IMR-90 (cell line): Measurements from ENCODE around the gene COG1. TPM values are rescaled to one million over a fixed set of nuclear protein-coding genes. Genes with fewer than 3 reads are reported as not detected.
A peak's percentile ranks its signal among the peaks of the same experiment; 100 is the strongest.

Experiments
- ATAC-seq: fragments of 200-7000 bp; cut with Tn5 transposase; 2 replicates; pipeline ENCODE4 v1.9.1; 2020; ENCODE audit warnings: low read depth, mild to moderate bottlenecking, moderate library complexity
- BruUV-seq: library from RNA; stranded (reverse); fragments of 400-500 nt; replicated peaks from 2 replicates; lab custom pipeline; 2021; lab: Mats Ljungman, UMichigan
- CTCF ChIA-PET: fragments of 300-600 bp; formaldehyde crosslinking; extraction: SDS; loops from one replicate; lab custom pipeline; 2021; ENCODE audit warnings: antibody characterized with exemption; lab: Yijun Ruan, JAX
- POLR2A ChIA-PET: fragments of 300-600 bp; sonication (Branson Sonifier 250); formaldehyde crosslinking; loops from one replicate; lab custom pipeline; 2022; ENCODE audit warnings: antibody characterized with exemption; ENCODE audit not compliant: unreplicated experiment; lab: Charles Lee
- DNase-seq: peaks from one replicate; pipeline ENCODE4 v3.0.0; 2013
- H2AFZ ChIP-seq: replicated peaks from 2 replicates; pipeline ENCODE3; 2013; ENCODE audit warnings: low read length, mild to moderate bottlenecking; ENCODE audit not compliant: poor library complexity
- H2AK5ac ChIP-seq: 2 replicates; pipeline ENCODE4 v1.6.1; 2013; ENCODE audit warnings: low read depth, low read length, inconsistent platforms
- H2AK9ac ChIP-seq: replicated peaks from 2 replicates; pipeline ENCODE3; 2013; ENCODE audit warnings: mild to moderate bottlenecking, low read depth, low read length, moderate library complexity; ENCODE audit not compliant: poor library complexity
- H2BK120ac ChIP-seq: 2 replicates; pipeline ENCODE4 v1.6.1; 2013; ENCODE audit warnings: low read depth, low read length, inconsistent platforms
- H2BK15ac ChIP-seq: 3 replicates; pipeline ENCODE4 v1.6.1; 2013; ENCODE audit warnings: low read depth, low read length, inconsistent platforms
- H2BK20ac ChIP-seq: 2 replicates; pipeline ENCODE4 v1.6.1; 2013; ENCODE audit warnings: low read depth, mild to moderate bottlenecking, inconsistent platforms, low read length, moderate library complexity
- H2BK5ac ChIP-seq: 2 replicates; pipeline ENCODE4 v1.6.1; 2013; ENCODE audit warnings: mild to moderate bottlenecking, low read depth, low read length, inconsistent platforms; ENCODE audit not compliant: poor library complexity, severe bottlenecking
- H3K14ac ChIP-seq: replicated peaks from 2 replicates; pipeline ENCODE4 v1.6.1; 2013; ENCODE audit warnings: low read depth, low read length, inconsistent platforms
- H3K18ac ChIP-seq: 2 replicates; pipeline ENCODE4 v1.6.1; 2013; ENCODE audit warnings: low read depth, low read length, control low read depth
- H3K23ac ChIP-seq: 2 replicates; pipeline ENCODE4 v1.6.1; 2013; ENCODE audit warnings: low read depth, low read length, inconsistent platforms
- H3K27ac ChIP-seq: 2 replicates; pipeline ENCODE4 v1.5.1; 2013; ENCODE audit warnings: mild to moderate bottlenecking, control low read depth, low read length; ENCODE audit not compliant: insufficient read depth
- H3K27me3 ChIP-seq: 2 replicates; pipeline ENCODE4 v1.6.1; 2013; ENCODE audit warnings: low read length; ENCODE audit not compliant: control insufficient read depth, insufficient read depth
- H3K36me3 ChIP-seq: 2 replicates; pipeline ENCODE4 v1.6.1; 2013; ENCODE audit warnings: low read length, mixed read lengths; ENCODE audit not compliant: control insufficient read depth, insufficient read depth
- H3K4ac ChIP-seq: 2 replicates; pipeline ENCODE4 v1.6.1; 2013; ENCODE audit warnings: low read depth, low read length, inconsistent platforms
- H3K4me1 ChIP-seq: 2 replicates; pipeline ENCODE4 v1.6.1; 2013; ENCODE audit warnings: low read length, mixed read lengths; ENCODE audit not compliant: control insufficient read depth, insufficient read depth
- H3K4me2 ChIP-seq: 2 replicates; pipeline ENCODE4 v1.6.1; 2013; ENCODE audit warnings: low read depth, mild to moderate bottlenecking, control low read depth, low read length, moderate library complexity
- H3K4me3 ChIP-seq: 2 replicates; pipeline ENCODE4 v1.5.1; 2013; ENCODE audit warnings: low read depth, mild to moderate bottlenecking, control low read depth, low read length, moderate library complexity; ENCODE audit not compliant: insufficient read depth
- H3K56ac ChIP-seq: 2 replicates; pipeline ENCODE4 v1.6.1; 2013; ENCODE audit warnings: low read length, inconsistent platforms; ENCODE audit not compliant: insufficient read depth; ENCODE audit errors: extremely low read depth
- H3K79me1 ChIP-seq, 2 experiments: 2 replicates each; pipeline ENCODE4 v1.6.1; 2013; ENCODE audit warnings: low read length in 2 of 2, inconsistent platforms in 1 of 2, low read depth in 1 of 2
- H3K9ac ChIP-seq: 2 replicates; pipeline ENCODE4 v1.6.1; 2013; ENCODE audit warnings: low read depth, low read length, control low read depth
- H3K9me1 ChIP-seq: 2 replicates; pipeline ENCODE4 v1.6.1; 2013; ENCODE audit warnings: low read length, inconsistent platforms; ENCODE audit not compliant: insufficient read depth
- H3K9me3 ChIP-seq: 2 replicates; pipeline ENCODE4 v1.6.1; 2013; ENCODE audit warnings: low read length; ENCODE audit not compliant: control insufficient read depth, insufficient read depth
- H4K20me1 ChIP-seq: 2 replicates; pipeline ENCODE4 v1.6.1; 2013; ENCODE audit warnings: low read length, inconsistent platforms; ENCODE audit not compliant: insufficient read depth
- H4K5ac ChIP-seq: 2 replicates; pipeline ENCODE4 v1.6.1; 2013; ENCODE audit warnings: mild to moderate bottlenecking, low read depth, low read length, control low read depth
- H4K8ac ChIP-seq, 2 experiments: 2 replicates each; pipeline ENCODE4 v1.6.1; 2013; ENCODE audit warnings: low read depth in 2 of 2, low read length in 2 of 2, control low read depth in 1 of 2, inconsistent platforms in 1 of 2
- H4K91ac ChIP-seq: 2 replicates; pipeline ENCODE4 v1.6.1; 2013; ENCODE audit warnings: low read depth, low read length, inconsistent platforms; ENCODE audit not compliant: insufficient read depth
- BHLHE40 ChIP-seq: fragments of 150-350 bp; IDR thresholded peaks from 2 replicates; pipeline ENCODE4 v1.6.1; 2016; ENCODE audit warnings: mild to moderate bottlenecking, low read depth, low read length
- CEBPB ChIP-seq: IDR thresholded peaks from 2 replicates; pipeline ENCODE4 v1.6.1; 2012; ENCODE audit warnings: low read depth, low read length, improper control_type of control experiment
- CHD1 ChIP-seq: IDR thresholded peaks from 2 replicates; pipeline ENCODE4 v1.6.1; 2012; ENCODE audit warnings: low read depth, low read length, improper control_type of control experiment
- FOS ChIP-seq: fragments of 150-350 bp; IDR thresholded peaks from 2 replicates; pipeline ENCODE4 v1.6.1; 2016; ENCODE audit warnings: low read depth, low read length
- MAZ ChIP-seq: IDR thresholded peaks from 2 replicates; pipeline ENCODE4 v1.6.1; 2012; ENCODE audit warnings: low read depth, mild to moderate bottlenecking, low read length, improper control_type of control experiment, moderate library complexity, borderline replicate concordance
- NFE2L2 ChIP-seq: fragments of 150-350 bp; IDR thresholded peaks from 2 replicates; pipeline ENCODE4 v1.6.1; 2016; ENCODE audit warnings: low read depth, mild to moderate bottlenecking, low read length
- POLR2A ChIP-seq: IDR thresholded peaks from 2 replicates; pipeline ENCODE4 v1.6.1; 2012; ENCODE audit warnings: mild to moderate bottlenecking, low read depth, low read length
- RCOR1 ChIP-seq: IDR thresholded peaks from 2 replicates; pipeline ENCODE4 v1.6.1; 2012; ENCODE audit warnings: mild to moderate bottlenecking, low read length, improper control_type of control experiment; ENCODE audit not compliant: insufficient replicate concordance
- SMC3 ChIP-seq: fragments of 150-350 bp; IDR thresholded peaks from 2 replicates; pipeline ENCODE4 v1.6.1; 2016; ENCODE audit warnings: low read depth, mild to moderate bottlenecking, antibody characterized with exemption, low read length, moderate library complexity
- WGBS, 2 experiments: methylation state at CpG; one replicate each; pipeline versions ENCODE4 v1.1.5 to v1.1.7; 2013; ENCODE audit warnings: missing lambda C conversion rate in 2 of 2; ENCODE audit not compliant: insufficient read length in 1 of 2; ENCODE audit errors: extremely low coverage in 2 of 2; 5-methylcytosine and 5-hydroxymethylcytosine counted together
- dilution Hi-C: fragments of 300-500 bp; cut with HindIII; formaldehyde crosslinking; loops from one replicate; pipeline ENCODE4 v1.14.3; 2018; ENCODE audit warnings: low sequenced_read_pairs; ENCODE audit not compliant: unreplicated experiment
- in situ Hi-C: fragments of 300-500 bp; cut with MboI; formaldehyde crosslinking; loops from 3 replicates; pipeline ENCODE4 v1.14.3; 2019; ENCODE audit warnings: low sequenced_read_pairs, inconsistent platforms, mixed read lengths
- intact Hi-C: fragments of 100-400 bp; cut with micrococcal nuclease; formaldehyde crosslinking; loops from 2 replicates; pipeline ENCODE4 v1.10.0; 2022
- polyA plus RNA-seq, 3 experiments: library from polyadenylated mRNA; depleted of rRNA; stranded (reverse); fragments of >200 nt; gene quantifications; 2 replicates each; pipeline ENCODE4 v1.2.3, GENCODE V29; 2012; ENCODE audit warnings: low replicate concordance in 1 of 3
- total RNA-seq: library from RNA; depleted of rRNA; stranded (reverse); fragments of >200 nt; gene quantifications from 2 replicates; pipeline ENCODE4 v1.2.3, GENCODE V29; 2012
- TF ChIP-seq, protein P1 (sequence below): conservative IDR thresholded peaks from 2 replicates; pipeline ENCODE4 v1.5.1; 2012; ENCODE audit warnings: mild to moderate bottlenecking, low read depth, low read length, improper control_type of control experiment
- TF ChIP-seq, protein P2 (sequence below): fragments of 150-350 bp; IDR thresholded peaks from 2 replicates; pipeline ENCODE4 v1.6.1; 2016; ENCODE audit warnings: low read depth, mild to moderate bottlenecking, low read length, moderate library complexity, borderline replicate concordance

COG1 gene
- total and polyA plus RNA-seq, 2 of the 4 experiments (the other 2 are of a cell fraction), result 18.3 to 35.1 TPM

GRCh38 chr17:73224663-73225305 is 31.9 kb downstream of the COG1 start (continued):
- TF ChIP-seq RCOR1, result no peak

DNA sequence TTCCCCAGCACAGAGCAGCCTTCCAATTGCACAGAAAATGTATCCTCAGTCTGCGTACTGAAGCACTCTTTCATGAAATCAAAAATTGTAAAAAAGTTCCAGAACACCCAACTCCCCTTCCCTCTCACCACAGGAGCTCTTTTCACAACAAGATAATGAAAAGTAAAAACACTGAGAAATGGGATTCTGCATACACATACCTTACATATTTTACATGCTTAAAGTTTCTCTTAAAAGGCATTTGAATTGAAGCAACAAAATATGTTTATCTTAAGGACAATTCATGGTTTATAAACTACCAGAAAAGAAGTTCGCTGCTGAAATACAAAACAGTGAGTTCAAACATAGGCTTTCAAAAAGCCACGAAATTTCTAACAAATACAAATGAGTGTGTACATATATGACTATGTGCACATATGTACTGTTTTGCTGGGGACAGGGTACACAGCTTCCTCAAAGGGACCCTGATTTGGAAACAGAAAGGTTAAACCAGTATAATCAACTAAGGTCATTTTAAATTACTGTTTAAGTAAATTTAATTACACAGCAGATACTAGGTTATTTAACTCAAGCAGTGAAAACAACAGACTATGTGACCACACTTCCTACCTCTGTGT is 33.8 kb downstream of the COG1 start:
- peak overlapping the region; percentile 83 for H3K4me2 ChIP-seq
- DNase-seq, result peak; percentile 45

More for the DNA sequence above, 33.8 kb downstream of the COG1 start:
- Histone ChIP-seq H2BK120ac (peak overlapping the region; percentile 79), H3K9me1 (peaks cover 11% of the 10 kb centered on the region), H2AK9ac (no peak overlapping the region), H3K27ac (peak overlapping the region; percentile 96), H3K56ac (peak overlapping the region; percentile 88), H2BK5ac (peak overlapping the region; percentile 98), H3K4me3 (peak overlapping the region; percentile 5; the same call in 1 of the 2 replicates), H4K20me1 (peaks cover 19% of the 10 kb centered on the region; the same call in 1 of the 2 replicates), H3K4me1 (peaks cover 17% of the 10 kb centered on the region), H2AK5ac (peak overlapping the region; percentile 81), H3K36me3 (peaks cover 3% of the 10 kb centered on the region), H2AFZ (no peak overlapping the region), H4K8ac (peak overlapping the region; percentile 63 to 77), H3K4ac (peak overlapping the region; percentile 88), H4K5ac (peak overlapping the region; percentile 81; the same call in 1 of the 2 replicates), H3K14ac (peak overlapping the region; percentile 89), H2BK15ac (peak overlapping the region; percentile 61; the same call in 1 of the 3 replicates), H2BK20ac (peak overlapping the region; percentile 86), H3K27me3 (no peaks in the 10 kb centered on the region), H3K9me3 (no peaks in the 10 kb centered on the region), H3K79me1 (peaks cover 37 to 74% of the 10 kb centered on the region in 2 experiments), H3K23ac (peak overlapping the region; percentile 84), H3K18ac (peak overlapping the region; percentile 76), H4K91ac (peak overlapping the region; percentile 60; the same call in 1 of the 2 replicates), H3K9ac (peak overlapping the region; percentile 90)
- dilution Hi-C loops, result no loop called here
- intact Hi-C loops, result no loop called here
- ATAC-seq, result peak; percentile 59
- POLR2A ChIA-PET, result no interaction called here
- CTCF ChIA-PET, result interaction anchor here (0.6 kb wide), 1 partner anchor 47 kb away, joined by 3 read pairs; no protein-coding TSS in a partner anchor
- in situ Hi-C loops, result no loop called here
- BruUV-seq, result no TSS peak
- no CpG with 5 or more reads among the region's 3 CpGs for WGBS, 2 experiments
- TF ChIP-seq, protein P1, sequence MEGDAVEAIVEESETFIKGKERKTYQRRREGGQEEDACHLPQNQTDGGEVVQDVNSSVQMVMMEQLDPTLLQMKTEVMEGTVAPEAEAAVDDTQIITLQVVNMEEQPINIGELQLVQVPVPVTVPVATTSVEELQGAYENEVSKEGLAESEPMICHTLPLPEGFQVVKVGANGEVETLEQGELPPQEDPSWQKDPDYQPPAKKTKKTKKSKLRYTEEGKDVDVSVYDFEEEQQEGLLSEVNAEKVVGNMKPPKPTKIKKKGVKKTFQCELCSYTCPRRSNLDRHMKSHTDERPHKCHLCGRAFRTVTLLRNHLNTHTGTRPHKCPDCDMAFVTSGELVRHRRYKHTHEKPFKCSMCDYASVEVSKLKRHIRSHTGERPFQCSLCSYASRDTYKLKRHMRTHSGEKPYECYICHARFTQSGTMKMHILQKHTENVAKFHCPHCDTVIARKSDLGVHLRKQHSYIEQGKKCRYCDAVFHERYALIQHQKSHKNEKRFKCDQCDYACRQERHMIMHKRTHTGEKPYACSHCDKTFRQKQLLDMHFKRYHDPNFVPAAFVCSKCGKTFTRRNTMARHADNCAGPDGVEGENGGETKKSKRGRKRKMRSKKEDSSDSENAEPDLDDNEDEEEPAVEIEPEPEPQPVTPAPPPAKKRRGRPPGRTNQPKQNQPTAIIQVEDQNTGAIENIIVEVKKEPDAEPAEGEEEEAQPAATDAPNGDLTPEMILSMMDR, result no peak
- TF ChIP-seq, protein P2, sequence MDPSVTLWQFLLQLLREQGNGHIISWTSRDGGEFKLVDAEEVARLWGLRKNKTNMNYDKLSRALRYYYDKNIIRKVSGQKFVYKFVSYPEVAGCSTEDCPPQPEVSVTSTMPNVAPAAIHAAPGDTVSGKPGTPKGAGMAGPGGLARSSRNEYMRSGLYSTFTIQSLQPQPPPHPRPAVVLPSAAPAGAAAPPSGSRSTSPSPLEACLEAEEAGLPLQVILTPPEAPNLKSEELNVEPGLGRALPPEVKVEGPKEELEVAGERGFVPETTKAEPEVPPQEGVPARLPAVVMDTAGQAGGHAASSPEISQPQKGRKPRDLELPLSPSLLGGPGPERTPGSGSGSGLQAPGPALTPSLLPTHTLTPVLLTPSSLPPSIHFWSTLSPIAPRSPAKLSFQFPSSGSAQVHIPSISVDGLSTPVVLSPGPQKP, result no peak
- TF ChIP-seq CHD1 (no peak), RCOR1 (no peak), NFE2L2 (no peak), FOS (no peak), MAZ (no peak), CEBPB (no peak), SMC3 (no peak), POLR2A (no peak), BHLHE40 (no peak)
